ENCODE measurements around the gene PDE4B. TPM values are rescaled to one million over a fixed set of nuclear protein-coding genes. Genes with fewer than 3 reads are reported as not detected.

The PDE4B gene
- polyA plus RNA-seq, 1 donor (not counting 4 experiments of a cell fraction or from before 2014, with no cell fraction given), result 0.29 TPM

GRCh38 chr1:65890201-65890843, 97.6 kb downstream of the PDE4B start:
- H3K79me2 ChIP-seq (ENCODE audit: control insufficient read depth, insufficient read depth, low read length), result no peaks in the 10 kb centered on the region
- no peaks in the 10 kb centered on the region for H3K27me3 ChIP-seq (ENCODE audit: control insufficient read depth, extremely low read depth, insufficient read depth, low read length)
- dilution Hi-C loops (cut with MboI; ENCODE audit: extremely low pct_ligation_motif_present, low sequenced_read_pairs), result no loop called here
- no peaks in the 10 kb centered on the region for H3K4me1 ChIP-seq (ENCODE audit: control insufficient read depth, extremely low read depth, insufficient read depth, low read length)
- H3K9me1 ChIP-seq (ENCODE audit: control insufficient read depth, extremely low read depth, insufficient read depth, low read length), result no peaks in the 10 kb centered on the region
- H3K4me3 ChIP-seq (ENCODE audit: control insufficient read depth in 2 of 3, extremely low read depth in 1 of 3, insufficient read depth in 2 of 3, low read depth in 1 of 3, low read length in 3 of 3), result no peak overlapping the region
- FAIRE-seq, result no peak
- no peak overlapping the region for H3K27ac ChIP-seq (ENCODE audit: control insufficient read depth, insufficient read depth, low read length)
- H4K20me1 ChIP-seq (ENCODE audit: control insufficient read depth, extremely low read depth, insufficient read depth, low read length), result no peaks in the 10 kb centered on the region
- H3K9me3 ChIP-seq (ENCODE audit: control insufficient read depth, low read depth, low read length), result no peaks in the 10 kb centered on the region
- no peak for DNase-seq (ENCODE audit: low read depth, low spot score)
- no peak for TF ChIP-seq CTCF (optimal IDR thresholded peaks at IDR 0.05 in 1 of 3, IDR thresholded peaks at IDR 0.05 in 1 of 3, conservative IDR thresholded peaks at IDR 0.05 in 1 of 3; ENCODE audit: extremely low read depth in 1 of 3, insufficient read depth in 2 of 3, low read length in 3 of 3)
- no peak for TF ChIP-seq EZH2 (IDR thresholded peaks at IDR 0.05; ENCODE audit: low read length)
- H3K36me3 ChIP-seq (ENCODE audit: control insufficient read depth in 2 of 2, extremely low read depth in 1 of 2, insufficient read depth in 2 of 2, low read length in 2 of 2), result no peaks in the 10 kb centered on the region
- no peak overlapping the region for H2AFZ ChIP-seq (ENCODE audit: control insufficient read depth, low read length)
- H3K4me2 ChIP-seq (ENCODE audit: control insufficient read depth, extremely low read depth, insufficient read depth, low read depth, low read length), result no peak overlapping the region
- no peak overlapping the region for H3K9ac ChIP-seq (ENCODE audit: control insufficient read depth, extremely low read depth, insufficient read depth, low read length)

GRCh38 chr1:65894738-65895605, 102.3 kb downstream of the PDE4B start:
- dilution Hi-C loops (cut with MboI; ENCODE audit: extremely low pct_ligation_motif_present, low sequenced_read_pairs), result no loop called here
- no peak overlapping the region for H3K4me3 ChIP-seq (ENCODE audit: control insufficient read depth in 2 of 3, extremely low read depth in 1 of 3, insufficient read depth in 2 of 3, low read depth in 1 of 3, low read length in 3 of 3)
- DNase-seq (ENCODE audit: low read depth, low spot score) (no peak), FAIRE-seq (no peak)
- no peak overlapping the region for H3K27ac ChIP-seq (ENCODE audit: control insufficient read depth, insufficient read depth, low read length)
- no peaks in the 10 kb centered on the region for H3K9me1 ChIP-seq (ENCODE audit: control insufficient read depth, extremely low read depth, insufficient read depth, low read length)
- H3K4me1 ChIP-seq (ENCODE audit: control insufficient read depth, extremely low read depth, insufficient read depth, low read length), result no peaks in the 10 kb centered on the region
- H4K20me1 ChIP-seq (ENCODE audit: control insufficient read depth, extremely low read depth, insufficient read depth, low read length), result no peaks in the 10 kb centered on the region
- no peak overlapping the region for H2AFZ ChIP-seq (ENCODE audit: control insufficient read depth, low read length)
- H3K27me3 ChIP-seq (ENCODE audit: control insufficient read depth, extremely low read depth, insufficient read depth, low read length), result no peaks in the 10 kb centered on the region
- H3K4me2 ChIP-seq (ENCODE audit: control insufficient read depth, extremely low read depth, insufficient read depth, low read depth, low read length), result no peak overlapping the region
- no peak overlapping the region for H3K9ac ChIP-seq (ENCODE audit: control insufficient read depth, extremely low read depth, insufficient read depth, low read length)
- TF ChIP-seq CTCF (optimal IDR thresholded peaks at IDR 0.05 in 1 of 3, IDR thresholded peaks at IDR 0.05 in 1 of 3, conservative IDR thresholded peaks at IDR 0.05 in 1 of 3; ENCODE audit: extremely low read depth in 1 of 3, insufficient read depth in 2 of 3, low read length in 3 of 3), result no peak
- TF ChIP-seq EZH2 (IDR thresholded peaks at IDR 0.05; ENCODE audit: low read length), result no peak
- no peaks in the 10 kb centered on the region for H3K79me2 ChIP-seq (ENCODE audit: control insufficient read depth, insufficient read depth, low read length)
- no peaks in the 10 kb centered on the region for H3K36me3 ChIP-seq (ENCODE audit: control insufficient read depth in 2 of 2, extremely low read depth in 1 of 2, insufficient read depth in 2 of 2, low read length in 2 of 2)
- no peaks in the 10 kb centered on the region for H3K9me3 ChIP-seq (ENCODE audit: control insufficient read depth, low read depth, low read length)

Measured in keratinocyte (primary cell).